Measurements from ENCODE around the gene UBA6.

- no peak for TF ChIP-seq CTCF (IDR thresholded peaks at IDR 0.05)
- TF ChIP-seq ZFX (IDR thresholded peaks at IDR 0.05; ENCODE audit: borderline replicate concordance): no peak
These were observed 125.5 kb downstream of the UBA6 start for GRCh38 chr4:67575232-67576058.
